HCT116 (cell line): ENCODE measurements around the gene TMIE. TPM values are rescaled to one million over a fixed set of nuclear protein-coding genes. Genes with fewer than 3 reads are reported as not detected.

ENCODE experiments used
- ATAC-seq: fragments of 200-7000 bp; cut with Tn5 transposase; 2 replicates; pipeline ENCODE4 v1.9.1; 2020; ENCODE audit warnings: mild to moderate bottlenecking, moderate library complexity
- BruUV-seq: library from RNA; stranded (reverse); fragments of 400-500 nt; replicated peaks from 2 replicates; lab custom pipeline; 2021; lab: Mats Ljungman, UMichigan
- CTCF ChIA-PET: fragments of 300-600 bp; sonication (Branson Sonifier 250); formaldehyde crosslinking; loops from one replicate; lab custom pipeline; 2021; ENCODE audit warnings: antibody characterized with exemption; lab: Charles Lee
- POLR2A ChIA-PET: fragments of 300-600, 350-600 bp; sonication (Branson Sonifier 250); formaldehyde crosslinking; loops from one replicate; lab custom pipeline; 2021; ENCODE audit warnings: antibody characterized with exemption; lab: Charles Lee
- RAD21 ChIA-PET, 2 experiments: fragments of 300-600 bp; sonication (Branson Sonifier 250); formaldehyde crosslinking; loops; one replicate each; lab custom pipeline; 2023; ENCODE audit warnings: low total read pairs in 2 of 2; ENCODE audit not compliant: uncharacterized antibody in 2 of 2, unreplicated experiment in 2 of 2, low non-redundant PET in 1 of 2; lab: Charles Lee
- DNase-seq: peaks from one replicate; pipeline ENCODE4 v3.0.0-alpha.2; 2010; ENCODE audit warnings: low read depth, low spot score
- H2AFZ ChIP-seq: fragments of 200-600 bp; shearing (Covaris generic), sonication (generic); 2 replicates; pipeline ENCODE4 v1.6.1; 2017; ENCODE audit warnings: low read depth, mixed run types, mixed read lengths, antibody characterized with exemption, low read length; ENCODE audit not compliant: poor library complexity, severe bottlenecking
- H3K27ac ChIP-seq: 2 replicates; pipeline ENCODE4 v1.5.1; 2012; ENCODE audit warnings: low read depth, low read length
- H3K27me3 ChIP-seq: fragments of 200-600 bp; sonication (generic); 2 replicates; pipeline ENCODE4 v1.6.1; 2016; ENCODE audit warnings: mixed run types, low read length, mixed read lengths; ENCODE audit not compliant: insufficient read depth
- H3K36me3 ChIP-seq, 2 experiments: fragments of 200-500 bp in 1 of 2; fragments of 200-600 bp in 1 of 2; sonication (Bioruptor generic) in 1 of 2; sonication (generic) in 1 of 2; 2 replicates each; pipeline versions ENCODE4 v1.5.1 to v1.6.1; 2014 to 2016; ENCODE audit warnings: low read length in 2 of 2, inconsistent platforms in 1 of 2, mixed read lengths in 1 of 2, mixed run types in 1 of 2; ENCODE audit not compliant: insufficient read depth in 2 of 2, control insufficient read depth in 1 of 2
- H3K4me1 ChIP-seq, 2 experiments: fragments of 200-600 bp in 1 of 2; sonication (generic) in 1 of 2; 2 replicates each; pipeline versions ENCODE4 v1.5.1 to v1.6.1; 2012 to 2017; ENCODE audit warnings: low read length in 2 of 2, inconsistent platforms in 1 of 2, mild to moderate bottlenecking in 1 of 2, mixed read lengths in 1 of 2, mixed run types in 1 of 2, moderate library complexity in 1 of 2; ENCODE audit not compliant: insufficient read depth in 2 of 2, control insufficient read depth in 1 of 2
- H3K4me2 ChIP-seq: fragments of 200-600 bp; sonication (generic); 2 replicates; pipeline ENCODE4 v1.6.1; 2017; ENCODE audit warnings: mixed run types, low read length, mixed read lengths
- H3K4me3 ChIP-seq, 2 experiments: fragments of 200-600 bp in 1 of 2; sonication (generic) in 1 of 2; replicated peaks in 1 of 2; 2 replicates each; pipeline ENCODE4 v1.5.1; 2011 to 2016; ENCODE audit warnings: low read length in 2 of 2, control low read depth in 1 of 2, low read depth in 1 of 2, mild to moderate bottlenecking in 1 of 2, mixed read lengths in 1 of 2, mixed run types in 1 of 2
- H3K79me2 ChIP-seq: fragments of 200-600 bp; sonication (generic); 2 replicates; pipeline ENCODE4 v1.6.1; 2017; ENCODE audit warnings: mild to moderate bottlenecking, mixed run types, low read length, moderate library complexity, mixed read lengths; ENCODE audit not compliant: insufficient read depth
- H3K9ac ChIP-seq: fragments of 200-600 bp; sonication (generic); 2 replicates; pipeline ENCODE4 v1.6.1; 2016; ENCODE audit warnings: low read length, mixed read lengths
- H3K9me2 ChIP-seq: fragments of 200-600 bp; sonication (generic), shearing (Covaris generic); 2 replicates; pipeline ENCODE4 v1.6.1; 2017; ENCODE audit warnings: mixed run types, mild to moderate bottlenecking, moderate library complexity; ENCODE audit not compliant: insufficient read depth
- H3K9me3 ChIP-seq, 2 experiments: fragments of 200-500 bp in 1 of 2; fragments of 200-600 bp in 1 of 2; sonication (Bioruptor generic) in 1 of 2; sonication (generic) in 1 of 2; 2 replicates each; pipeline ENCODE4 v1.6.1; 2014 to 2017; ENCODE audit warnings: low read length in 2 of 2, mixed read lengths in 2 of 2, inconsistent platforms in 1 of 2, low read depth in 1 of 2, mild to moderate bottlenecking in 1 of 2, mixed run types in 1 of 2, moderate library complexity in 1 of 2; ENCODE audit not compliant: control insufficient read depth in 1 of 2, insufficient read depth in 1 of 2
- H4K20me1 ChIP-seq: fragments of 200-600 bp; sonication (generic), shearing (Covaris generic); 2 replicates; pipeline ENCODE4 v1.6.1; 2017; ENCODE audit warnings: mixed run types, mild to moderate bottlenecking, moderate library complexity; ENCODE audit not compliant: insufficient read depth
- CBX3 ChIP-seq: IDR thresholded peaks from 2 replicates; pipeline ENCODE4 v1.6.1; 2012; ENCODE audit warnings: low read depth
- EGR1 ChIP-seq: IDR thresholded peaks from 2 replicates; pipeline ENCODE4 v1.6.1; 2012; ENCODE audit warnings: low read depth
- POLR2A ChIP-seq: IDR thresholded peaks from 2 replicates; pipeline ENCODE4 v1.7.0; 2011; ENCODE audit warnings: borderline replicate concordance; ENCODE audit not compliant: insufficient read depth, insufficient read length; ENCODE audit errors: extremely low read depth
- RAD21 ChIP-seq: IDR thresholded peaks from 2 replicates; pipeline ENCODE4 v1.6.1; 2012; ENCODE audit warnings: low read depth, mild to moderate bottlenecking
- REST ChIP-seq: IDR thresholded peaks from 2 replicates; pipeline ENCODE4 v1.6.1; 2012; ENCODE audit warnings: low read depth
- SP1 ChIP-seq: IDR thresholded peaks from 2 replicates; pipeline ENCODE4 v1.6.1; 2012; ENCODE audit warnings: low read depth
- YY1 ChIP-seq: IDR thresholded peaks from 2 replicates; pipeline ENCODE4 v1.6.1; 2011; ENCODE audit warnings: low read length, low read depth, moderate library complexity, mild to moderate bottlenecking; ENCODE audit not compliant: insufficient replicate concordance; ENCODE audit errors: extremely low read depth
- ZBTB33 ChIP-seq: IDR thresholded peaks from 2 replicates; pipeline ENCODE4 v1.6.1; 2011; ENCODE audit warnings: mild to moderate bottlenecking, low read length, moderate library complexity; ENCODE audit not compliant: insufficient replicate concordance; ENCODE audit errors: extremely low read depth
- ZFX ChIP-seq: fragments of 450-650 bp; IDR thresholded peaks from 2 replicates; pipeline ENCODE4 v1.6.1; 2017
- intact Hi-C: fragments of 100-400 bp; cut with micrococcal nuclease; formaldehyde crosslinking; loops from 2 replicates; pipeline ENCODE4 v1.10.0; 2022
- total RNA-seq: library from RNA; stranded (reverse); gene quantifications from one replicate; pipeline ENCODE4 v1.2.1, GENCODE V29; 2021; ENCODE audit not compliant: unreplicated experiment

The TMIE gene
- total RNA-seq, 1 experiment from 2014 or later = 0.74 TPM

GRCh38 chr3:46673151-46674030, 27.8 kb upstream of the TMIE start:
- Histone ChIP-seq H3K27ac (no peak overlapping the region), H3K36me3 (no peaks in the 10 kb centered on the region), H3K4me3 (no peak overlapping the region), H3K79me2 (no peaks in the 10 kb centered on the region), H3K27me3 (no peaks in the 10 kb centered on the region), H3K9ac (no peak overlapping the region), H3K4me2 (no peak overlapping the region), H3K9me2 (no peaks in the 10 kb centered on the region), H2AFZ (no peak overlapping the region), H4K20me1 (no peaks in the 10 kb centered on the region), H3K9me3 (no peaks in the 10 kb centered on the region), H3K4me1 (no peaks in the 10 kb centered on the region)
- intact Hi-C loops = no loop called here
- RAD21 ChIA-PET = no interaction called here
- no TSS peak for BruUV-seq
- no peak for DNase-seq
- TF ChIP-seq SP1 = no peak
- no peak for TF ChIP-seq ZFX
- TF ChIP-seq YY1 = no peak
- no peak for TF ChIP-seq REST
- no peak for TF ChIP-seq ZBTB33
- TF ChIP-seq POLR2A = no peak
- no peak for TF ChIP-seq RAD21
- no peak for TF ChIP-seq EGR1
- TF ChIP-seq CBX3 = no peak
- CTCF ChIA-PET = no interaction called here
- POLR2A ChIA-PET = no interaction called here
- ATAC-seq = no peak
